K562 (cell line): Measurements from ENCODE around the gene KCNJ4. TPM values are rescaled to one million over a fixed set of nuclear protein-coding genes. Genes with fewer than 3 reads are reported as not detected.

Experiments
- ATAC-seq: fragments of 200-7000 bp; cut with Tn5 transposase; 3 replicates; pipeline ENCODE4 v1.9.1; 2020; ENCODE audit warnings: moderate library complexity
- BruUV-seq: library from RNA; stranded (reverse); fragments of 400-500 nt; replicated peaks from 2 replicates; lab custom pipeline; 2021; lab: Mats Ljungman, UMichigan
- CTCF ChIA-PET: fragments of 300-600 bp; formaldehyde crosslinking; extraction: SDS; loops from one replicate; lab custom pipeline; 2021; ENCODE audit warnings: low intra/inter-chr PET ratio; lab: Yijun Ruan, JAX
- POLR2A ChIA-PET: fragments of 300-600, 350-650 bp; sonication (Branson Sonifier 250); formaldehyde crosslinking; extraction: SDS; loops from one replicate; lab custom pipeline; 2021; ENCODE audit warnings: antibody characterized with exemption, inconsistent platforms; lab: Yijun Ruan, JAX
- DNase-seq, 4 experiments: peaks; one replicate each; pipeline versions ENCODE4 v3.0.0 to v3.0.0-alpha.2; 2011 to 2018; ENCODE audit warnings: low spot score in 3 of 4, mixed read lengths in 3 of 4; ENCODE audit errors: extremely low read depth in 1 of 4
- FAIRE-seq: peaks from 2 replicates; lab custom pipeline; 2011; peaks lifted over from hg19 to GRCh38; lab: Jason Lieb, UNC
- H2AFZ ChIP-seq: 2 replicates; pipeline ENCODE4 v1.6.0; 2011; ENCODE audit warnings: low read depth, low read length, control low read depth, inconsistent platforms
- H3K27ac ChIP-seq: fragments of 200-600 bp; 3 replicates; pipeline ENCODE4 v1.8.0; 2011; ENCODE audit warnings: low read depth, mild to moderate bottlenecking, control low read depth, inconsistent platforms, low read length, moderate library complexity, mixed read lengths; ENCODE audit errors: extremely low read depth
- H3K27me3 ChIP-seq, 2 experiments: fragments of 300-600 bp in 1 of 2; 2 replicates in 1 of 2; 3 replicates in 1 of 2; pipeline versions ENCODE4 v1.6.0 to v1.8.0; 2011; ENCODE audit warnings: inconsistent platforms in 2 of 2, low read length in 2 of 2, mild to moderate bottlenecking in 1 of 2, mixed read lengths in 1 of 2, moderate library complexity in 1 of 2; ENCODE audit not compliant: control insufficient read depth in 2 of 2, insufficient read depth in 2 of 2
- H3K36me3 ChIP-seq: fragments of 300-600 bp; 3 replicates; pipeline ENCODE4 v1.8.0; 2011; ENCODE audit warnings: mild to moderate bottlenecking, low read length, inconsistent platforms; ENCODE audit not compliant: control insufficient read depth, insufficient read depth
- H3K4me1 ChIP-seq, 2 experiments: fragments of 200-600 bp in 1 of 2; replicated peaks in 1 of 2; 2 replicates in 1 of 2; 3 replicates in 1 of 2; pipeline versions ENCODE4 v1.5.1 to v1.8.0; 2011; ENCODE audit warnings: inconsistent platforms in 2 of 2, low read length in 2 of 2, mild to moderate bottlenecking in 1 of 2, mixed read lengths in 1 of 2, moderate library complexity in 1 of 2; ENCODE audit not compliant: control insufficient read depth in 2 of 2, insufficient read depth in 2 of 2
- H3K4me2 ChIP-seq: 2 replicates; pipeline ENCODE4 v1.6.1; 2011; ENCODE audit warnings: low read length, control low read depth, inconsistent platforms, mixed read lengths; ENCODE audit not compliant: insufficient read depth
- H3K4me3 ChIP-seq: fragments of 200-600 bp; sonication (generic), shearing (Covaris generic); 2 replicates; pipeline ENCODE4 v1.5.1; 2016; ENCODE audit warnings: control low read depth, inconsistent platforms
- H3K79me2 ChIP-seq: fragments of 200-600 bp; 3 replicates; pipeline ENCODE4 v1.8.0; 2011; ENCODE audit warnings: low read length, inconsistent platforms; ENCODE audit not compliant: control insufficient read depth, insufficient read depth
- H3K9ac ChIP-seq, 2 experiments: 2 replicates each; pipeline versions ENCODE4 v1.6.0 to v1.6.1; 2011; ENCODE audit warnings: low read depth in 2 of 2, low read length in 2 of 2, control low read depth in 1 of 2, inconsistent platforms in 1 of 2, mild to moderate bottlenecking in 1 of 2, mixed read lengths in 1 of 2; ENCODE audit not compliant: insufficient read depth in 1 of 2
- H3K9me1 ChIP-seq: one replicate; pipeline ENCODE4 v1.6.0; 2011; ENCODE audit warnings: inconsistent platforms, mild to moderate bottlenecking, low read length, moderate library complexity; ENCODE audit not compliant: control insufficient read depth, insufficient read depth
- H3K9me3 ChIP-seq: replicated peaks from 2 replicates; pipeline ENCODE4 v1.5.1; 2011; ENCODE audit warnings: low read depth, low read length, inconsistent platforms; ENCODE audit not compliant: control insufficient read depth, insufficient read depth
- H4K20me1 ChIP-seq: replicated peaks from 2 replicates; pipeline ENCODE4 v1.6.1; 2011; ENCODE audit warnings: low read length, inconsistent platforms, mixed read lengths; ENCODE audit not compliant: control insufficient read depth, insufficient read depth
- BRD9 ChIP-seq: fragments of 450-650 bp; IDR thresholded peaks from 2 replicates; pipeline ENCODE4 v1.6.1; 2018; ENCODE audit warnings: low read depth; ENCODE audit not compliant: partially characterized antibody
- CBX1 ChIP-seq: sonication (generic); IDR thresholded peaks from 2 replicates; pipeline ENCODE4 v1.6.1; 2016; ENCODE audit warnings: antibody characterized with exemption, low read depth, mild to moderate bottlenecking
- KLF1 ChIP-seq: fragments of 450-650 bp; IDR thresholded peaks from 2 replicates; pipeline ENCODE4 v1.6.1; 2016; ENCODE audit warnings: missing genetic modification characterization, missing compliant biosample characterization
- NR4A1 ChIP-seq, 2 experiments: fragments of 250-450 bp in 1 of 2; fragments of 450-650 bp in 1 of 2; sonication (Bioruptor Pico) in 1 of 2; IDR thresholded peaks; 2 replicates each; pipeline versions ENCODE4 v1.4.0 to v1.6.1; 2016 to 2020; ENCODE audit warnings: mild to moderate bottlenecking in 2 of 2, missing compliant biosample characterization in 1 of 2, missing genetic modification characterization in 1 of 2, moderate library complexity in 1 of 2
- PRPF4 ChIP-seq: fragments of 200-400 bp; formaldehyde crosslinking; IDR thresholded peaks from one replicate; pipeline ENCODE4 v1.6.1; 2017; ENCODE audit warnings: low read length, low read depth, mild to moderate bottlenecking; ENCODE audit not compliant: insufficient read depth, poor library complexity, severe bottlenecking
- ZNF644 ChIP-seq: fragments of 200-800 bp; sonication (Bioruptor generic); IDR thresholded peaks from 2 replicates; pipeline ENCODE4 v1.6.1; 2016; ENCODE audit warnings: low read depth, missing genetic modification characterization, missing compliant biosample characterization
- WGBS: fragments of 100-300 bp; shearing (Covaris generic); methylation state at CpG from one replicate; pipeline ENCODE4 v1.1.6; 2016; ENCODE audit warnings: low coverage, mixed read lengths; ENCODE audit not compliant: insufficient coverage; ENCODE audit errors: missing lambda C conversion rate; 5-methylcytosine and 5-hydroxymethylcytosine counted together
- in situ Hi-C: fragments of 300-500 bp; cut with MboI; formaldehyde crosslinking; loops from 4 replicates; pipeline ENCODE4 v1.15.0; 2018; ENCODE audit warnings: inconsistent platforms, mixed read lengths
- intact Hi-C: fragments of 100-400 bp; cut with micrococcal nuclease; formaldehyde crosslinking; loops from 2 replicates; pipeline ENCODE4 v1.14.2; 2022
- polyA plus RNA-seq, 8 experiments: library from polyadenylated mRNA; depleted of rRNA in 4 of 8; stranded (reverse) in 5 of 8; unstranded in 3 of 8; fragments of >200 nt; fragmentation: Nextera tagmentation in 2 of 8; fragmentation: Illumina TruSeq in 1 of 8; extraction: Ambion mirVana in 2 of 8; extraction: Trizol in 1 of 8; gene quantifications; 2 replicates each; pipeline versions ENCODE4 v1.2.1 to v1.2.3, GENCODE V29; 2011 to 2014; ENCODE audit warnings: inconsistent platforms in 1 of 8, missing spikeins in 1 of 8
- total RNA-seq, 7 experiments: library from RNA; depleted of rRNA in 6 of 7; stranded (reverse); fragments of >200 nt in 6 of 7; fragmentation: Illumina TruSeq in 2 of 7; extraction: Trizol in 2 of 7; gene quantifications; 2 replicates each; pipeline versions ENCODE4 v1.2.1 to v1.2.3, GENCODE V29; 2011 to 2021; ENCODE audit warnings: low replicate concordance in 1 of 7
- TF ChIP-seq, protein P1 (sequence below): fragments of 450-650 bp; IDR thresholded peaks from 2 replicates; pipeline ENCODE4 v1.6.1; 2017; ENCODE audit warnings: antibody characterized with exemption
- TF ChIP-seq, protein P2 (sequence below): fragments of 450-650 bp; IDR thresholded peaks from 2 replicates; pipeline ENCODE4 v1.6.1; 2016; ENCODE audit warnings: low read depth, mild to moderate bottlenecking, moderate library complexity

The KCNJ4 gene
- total and polyA plus RNA-seq, 9 of the 15 experiments (the other 6 are each of a cell fraction or from before 2014, with no cell fraction given) = 0.07 to 0.55 (median 0.09) TPM; not detected in 4

DNA sequence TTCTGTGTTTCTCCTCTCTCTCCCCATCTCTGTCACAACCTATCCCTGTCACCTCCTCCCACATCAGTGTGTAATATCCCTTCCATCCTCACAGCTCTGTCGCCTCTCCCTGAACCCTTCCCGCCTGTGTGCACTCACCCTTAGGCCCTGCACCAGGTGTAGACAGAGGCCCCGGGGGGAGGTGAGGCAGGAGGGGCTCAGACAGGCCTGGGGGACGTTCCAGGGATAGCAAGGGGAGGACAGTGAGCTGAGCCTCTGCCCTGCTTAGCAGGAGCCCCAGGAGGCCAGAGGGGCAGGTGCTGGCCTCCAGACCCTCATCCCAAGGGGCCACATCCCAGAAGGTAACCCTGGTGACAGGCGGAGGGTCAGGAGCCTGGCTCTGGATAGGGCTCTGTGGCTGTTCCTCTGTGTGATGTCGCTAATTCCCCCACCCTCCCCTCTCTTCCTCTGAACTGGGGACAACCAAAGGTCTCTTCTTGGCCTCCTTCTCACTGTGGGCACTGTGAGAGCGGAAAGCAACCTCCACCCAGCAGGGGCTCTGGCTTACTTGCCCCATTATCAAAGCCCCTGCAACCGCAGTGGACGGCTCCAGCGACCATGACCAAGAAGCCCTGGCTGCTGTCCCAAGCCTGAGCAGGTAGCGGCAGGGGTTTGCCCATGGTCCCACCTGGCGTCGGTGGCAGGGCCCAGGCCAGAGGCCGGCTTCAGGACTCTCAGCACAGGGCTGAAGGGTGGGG, 35.7 kb downstream of the KCNJ4 start:
- Histone ChIP-seq H3K4me2 (no peak overlapping the region), H3K9me1 (no peaks in the 10 kb centered on the region), H3K9me3 (no peaks in the 10 kb centered on the region), H3K9ac (peak overlapping the region in 1 of 2 experiments; percentile 52; a peak in 2 of 4 replicates), H3K4me3 (no peak overlapping the region), H4K20me1 (no peaks in the 10 kb centered on the region), H2AFZ (no peak overlapping the region), H3K36me3 (no peaks in the 10 kb centered on the region), H3K79me2 (no peaks in the 10 kb centered on the region), H3K4me1 (peaks cover 3 to 21% of the 10 kb centered on the region in 2 experiments; a peak in 3 of 5 replicates), H3K27me3 (no peaks in the 10 kb centered on the region), H3K27ac (no peak overlapping the region)
- DNase-seq = no peak
- no TSS peak for BruUV-seq
- CTCF ChIA-PET = no interaction called here
- WGBS = 73% methylated on average over 9 of the region's 14 CpGs
- POLR2A ChIA-PET = interaction anchor here (1.4 kb wide), 1 partner anchor 21 kb away, joined by 4 read pairs; no protein-coding TSS in a partner anchor
- intact Hi-C loops (no loop called here), in situ Hi-C loops (no loop called here)
- no peak; the same call in 1 of the 3 replicates for ATAC-seq
- TF ChIP-seq NR4A1 (CRISPR knock-in tag; IDR thresholded peaks at IDR 0.05) (no peak), NR4A1 (tag; IDR thresholded peaks at IDR 0.05) (no peak), CBX1 (no peak), PRPF4 (no peak), BRD9 (no peak), ZNF644 (tag) (no peak), KLF1 (no peak)
- TF ChIP-seq, protein P1, sequence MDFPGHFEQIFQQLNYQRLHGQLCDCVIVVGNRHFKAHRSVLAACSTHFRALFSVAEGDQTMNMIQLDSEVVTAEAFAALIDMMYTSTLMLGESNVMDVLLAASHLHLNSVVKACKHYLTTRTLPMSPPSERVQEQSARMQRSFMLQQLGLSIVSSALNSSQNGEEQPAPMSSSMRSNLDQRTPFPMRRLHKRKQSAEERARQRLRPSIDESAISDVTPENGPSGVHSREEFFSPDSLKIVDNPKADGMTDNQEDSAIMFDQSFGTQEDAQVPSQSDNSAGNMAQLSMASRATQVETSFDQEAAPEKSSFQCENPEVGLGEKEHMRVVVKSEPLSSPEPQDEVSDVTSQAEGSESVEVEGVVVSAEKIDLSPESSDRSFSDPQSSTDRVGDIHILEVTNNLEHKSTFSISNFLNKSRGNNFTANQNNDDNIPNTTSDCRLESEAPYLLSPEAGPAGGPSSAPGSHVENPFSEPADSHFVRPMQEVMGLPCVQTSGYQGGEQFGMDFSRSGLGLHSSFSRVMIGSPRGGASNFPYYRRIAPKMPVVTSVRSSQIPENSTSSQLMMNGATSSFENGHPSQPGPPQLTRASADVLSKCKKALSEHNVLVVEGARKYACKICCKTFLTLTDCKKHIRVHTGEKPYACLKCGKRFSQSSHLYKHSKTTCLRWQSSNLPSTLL = no peak
- TF ChIP-seq, protein P2, sequence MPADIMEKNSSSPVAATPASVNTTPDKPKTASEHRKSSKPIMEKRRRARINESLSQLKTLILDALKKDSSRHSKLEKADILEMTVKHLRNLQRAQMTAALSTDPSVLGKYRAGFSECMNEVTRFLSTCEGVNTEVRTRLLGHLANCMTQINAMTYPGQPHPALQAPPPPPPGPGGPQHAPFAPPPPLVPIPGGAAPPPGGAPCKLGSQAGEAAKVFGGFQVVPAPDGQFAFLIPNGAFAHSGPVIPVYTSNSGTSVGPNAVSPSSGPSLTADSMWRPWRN = no peak
- FAIRE-seq = no peak
